GM12872 (cell line): ENCODE results near the gene GRID1.

Experiments used
- CTCF ChIP-seq: IDR thresholded peaks from 3 replicates; pipeline ENCODE4 v1.5.1; 2011; ENCODE audit warnings: low read depth, mild to moderate bottlenecking, low read length, moderate library complexity; ENCODE audit not compliant: insufficient read depth

The GRID1 gene

GRCh38 chr10:86267286-86268195 lies 99.1 kb downstream of the GRID1 start:
- TF ChIP-seq CTCF: no peak

- no peak for TF ChIP-seq CTCF
Measured at GRCh38 chr10:86266446-86267242, 100.0 kb downstream of the GRID1 start.

GRCh38 chr10:86265895-86266259 lies 100.7 kb downstream of the GRID1 start:
- TF ChIP-seq CTCF: no peak

- no peak for TF ChIP-seq CTCF
Measured at GRCh38 chr10:86265236-86265894, 101.2 kb downstream of the GRID1 start.

GRCh38 chr10:86264481-86265231 lies 101.9 kb downstream of the GRID1 start:
- TF ChIP-seq CTCF: no peak

- TF ChIP-seq CTCF: no peak
Measured at GRCh38 chr10:86263907-86264306, 102.7 kb downstream of the GRID1 start.
